Measurements from ENCODE around the gene MYO10.

MYO10 gene

GRCh38 chr5:16737620-16738364 lies 198.3 kb downstream of the MYO10 start:
- H3K9me3 ChIP-seq (ENCODE audit: insufficient read depth, low read length), result no peaks in the 10 kb centered on the region
- no peaks in the 10 kb centered on the region for H3K36me3 ChIP-seq (replicated peaks; ENCODE audit: low read depth, low read length)
- no peak overlapping the region for H3K9ac ChIP-seq (ENCODE audit: low read length)
- no peak overlapping the region for H3K27ac ChIP-seq (ENCODE audit: low read length)
- peak overlapping the region; percentile 57 for H3K4me2 ChIP-seq (ENCODE audit: low read length)
- peak overlapping the region; percentile 15; the same call in 1 of the 2 replicates for H3K4me3 ChIP-seq (ENCODE audit: low read length)
- TF ChIP-seq EZH2phosphoT487 (IDR thresholded peaks at IDR 0.05; ENCODE audit: low read depth), result no peak
- no peak for TF ChIP-seq CTCF (IDR thresholded peaks at IDR 0.05; ENCODE audit: low read depth, low read length)
- H3K79me2 ChIP-seq (ENCODE audit: low read length), result no peaks in the 10 kb centered on the region
- 0 out of 2 replicates have a peak overlapping the region, but pooled peaks have one; percentile 58 for H2AFZ ChIP-seq (ENCODE audit: low read depth, low read length)
- H3K4me1 ChIP-seq (ENCODE audit: low read length), result peaks cover 31% of the 10 kb centered on the region
- H4K20me1 ChIP-seq (ENCODE audit: insufficient read depth, low read length), result no peaks in the 10 kb centered on the region
- no peaks in the 10 kb centered on the region for H3K27me3 ChIP-seq (ENCODE audit: low read depth, low read length)

- Histone ChIP-seq H3K4me2 (ENCODE audit: low read length) (peak overlapping the region; percentile 57), H3K27ac (ENCODE audit: low read length) (no peak overlapping the region), H3K9me3 (ENCODE audit: insufficient read depth, low read length) (no peaks in the 10 kb centered on the region), H3K4me3 (ENCODE audit: low read length) (peak overlapping the region; percentile 15; the same call in 1 of the 2 replicates), H3K27me3 (ENCODE audit: low read depth, low read length) (no peaks in the 10 kb centered on the region), H3K36me3 (replicated peaks; ENCODE audit: low read depth, low read length) (no peaks in the 10 kb centered on the region), H3K4me1 (ENCODE audit: low read length) (peaks cover 31% of the 10 kb centered on the region), H4K20me1 (ENCODE audit: insufficient read depth, low read length) (no peaks in the 10 kb centered on the region), H3K79me2 (ENCODE audit: low read length) (no peaks in the 10 kb centered on the region), H3K9ac (ENCODE audit: low read length) (no peak overlapping the region), H2AFZ (ENCODE audit: low read depth, low read length) (peak overlapping the region; percentile 58; the same call in 1 of the 2 replicates)
- TF ChIP-seq EZH2phosphoT487 (IDR thresholded peaks at IDR 0.05; ENCODE audit: low read depth), result no peak
- TF ChIP-seq CTCF (IDR thresholded peaks at IDR 0.05; ENCODE audit: low read depth, low read length), result no peak
These were observed 198.9 kb downstream of the MYO10 start for GRCh38 chr5:16737209-16737608.

GRCh38 chr5:16736158-16736995 lies 199.7 kb downstream of the MYO10 start:
- H3K9me3 ChIP-seq (ENCODE audit: insufficient read depth, low read length), result no peaks in the 10 kb centered on the region
- H3K27me3 ChIP-seq (ENCODE audit: low read depth, low read length), result no peaks in the 10 kb centered on the region
- no peak overlapping the region for H3K4me2 ChIP-seq (ENCODE audit: low read length)
- H3K27ac ChIP-seq (ENCODE audit: low read length), result no peak overlapping the region
- H2AFZ ChIP-seq (ENCODE audit: low read depth, low read length), result no peak overlapping the region
- TF ChIP-seq CTCF (IDR thresholded peaks at IDR 0.05; ENCODE audit: low read depth, low read length), result no peak
- H3K36me3 ChIP-seq (replicated peaks; ENCODE audit: low read depth, low read length), result no peaks in the 10 kb centered on the region
- H3K4me3 ChIP-seq (ENCODE audit: low read length), result no peak overlapping the region
- H3K9ac ChIP-seq (ENCODE audit: low read length), result no peak overlapping the region
- no peaks in the 10 kb centered on the region for H4K20me1 ChIP-seq (ENCODE audit: insufficient read depth, low read length)
- peaks cover 25% of the 10 kb centered on the region for H3K4me1 ChIP-seq (ENCODE audit: low read length)
- no peaks in the 10 kb centered on the region for H3K79me2 ChIP-seq (ENCODE audit: low read length)

Data from OCI-LY3 (cell line).